ENCODE data around the gene STK32B. TPM values are rescaled to one million over a fixed set of nuclear protein-coding genes. Genes with fewer than 3 reads are reported as not detected.

The STK32B gene
- total RNA-seq, 1 experiment from 2014 or later = not detected

GRCh38 chr4:5452156-5452555, 400.9 kb downstream of the STK32B start:
- CTCF ChIA-PET = no interaction called here
- no TSS peak for BruUV-seq (replicated peaks)

GRCh38 chr4:5455003-5455585, 403.8 kb downstream of the STK32B start:
- CTCF ChIA-PET = no interaction called here
- intact Hi-C loops (cut with micrococcal nuclease; ENCODE audit: unreplicated experiment) = no loop called here
- H3K36me3 Mint-ChIP-seq (ENCODE audit: insufficient read depth, unreplicated experiment) = no peaks in the 10 kb centered on the region
- peaks cover 13% of the 10 kb centered on the region for H3K9me3 Mint-ChIP-seq (ENCODE audit: low read depth, unreplicated experiment)
- TF ChIP-seq CTCF (IDR thresholded peaks at IDR 0.05; ENCODE audit: unreplicated experiment) = no peak
- no TSS peak for BruUV-seq (replicated peaks)
- DNase-seq = no peak
- no peaks in the 10 kb centered on the region for H3K4me1 Mint-ChIP-seq (ENCODE audit: low read depth, unreplicated experiment)
- H3K4me3 Mint-ChIP-seq (ENCODE audit: low read depth, unreplicated experiment) = no peak overlapping the region
- H3K27ac Mint-ChIP-seq (ENCODE audit: unreplicated experiment) = no peak overlapping the region
- no peaks in the 10 kb centered on the region for H3K27me3 Mint-ChIP-seq (ENCODE audit: unreplicated experiment)

More at GRCh38 chr4:5452156-5452555, 400.9 kb downstream of the STK32B start:
- intact Hi-C loops (cut with micrococcal nuclease; ENCODE audit: unreplicated experiment) = no loop called here
- H3K4me1 Mint-ChIP-seq (ENCODE audit: low read depth, unreplicated experiment) = no peaks in the 10 kb centered on the region
- H3K27ac Mint-ChIP-seq (ENCODE audit: unreplicated experiment) = no peak overlapping the region
- no peaks in the 10 kb centered on the region for H3K36me3 Mint-ChIP-seq (ENCODE audit: insufficient read depth, unreplicated experiment)
- H3K9me3 Mint-ChIP-seq (ENCODE audit: low read depth, unreplicated experiment) = peaks cover 13% of the 10 kb centered on the region
- H3K4me3 Mint-ChIP-seq (ENCODE audit: low read depth, unreplicated experiment) = no peak overlapping the region
- H3K27me3 Mint-ChIP-seq (ENCODE audit: unreplicated experiment) = no peaks in the 10 kb centered on the region
- TF ChIP-seq CTCF (IDR thresholded peaks at IDR 0.05; ENCODE audit: unreplicated experiment) = no peak
- DNase-seq = no peak

- no peak for DNase-seq
- CTCF ChIA-PET = no interaction called here
- no TSS peak for BruUV-seq (replicated peaks)
- H3K36me3 Mint-ChIP-seq (ENCODE audit: insufficient read depth, unreplicated experiment) = no peaks in the 10 kb centered on the region
- intact Hi-C loops (cut with micrococcal nuclease; ENCODE audit: unreplicated experiment) = no loop called here
- H3K27me3 Mint-ChIP-seq (ENCODE audit: unreplicated experiment) = no peaks in the 10 kb centered on the region
- H3K9me3 Mint-ChIP-seq (ENCODE audit: low read depth, unreplicated experiment) = peaks cover 9% of the 10 kb centered on the region
- TF ChIP-seq CTCF (IDR thresholded peaks at IDR 0.05; ENCODE audit: unreplicated experiment) = no peak
- H3K27ac Mint-ChIP-seq (ENCODE audit: unreplicated experiment) = no peak overlapping the region
- no peaks in the 10 kb centered on the region for H3K4me1 Mint-ChIP-seq (ENCODE audit: low read depth, unreplicated experiment)
- H3K4me3 Mint-ChIP-seq (ENCODE audit: low read depth, unreplicated experiment) = no peak overlapping the region
Observed at GRCh38 chr4:5456296-5456845, 405.1 kb downstream of the STK32B start.

- no TSS peak for BruUV-seq (replicated peaks)
- CTCF ChIA-PET = no interaction called here
- H3K27me3 Mint-ChIP-seq (ENCODE audit: unreplicated experiment) = no peaks in the 10 kb centered on the region
- TF ChIP-seq CTCF (IDR thresholded peaks at IDR 0.05; ENCODE audit: unreplicated experiment) = no peak
- no peak overlapping the region for H3K27ac Mint-ChIP-seq (ENCODE audit: unreplicated experiment)
- no peak for DNase-seq
- no peak overlapping the region for H3K4me3 Mint-ChIP-seq (ENCODE audit: low read depth, unreplicated experiment)
- no peaks in the 10 kb centered on the region for H3K36me3 Mint-ChIP-seq (ENCODE audit: insufficient read depth, unreplicated experiment)
- no peaks in the 10 kb centered on the region for H3K4me1 Mint-ChIP-seq (ENCODE audit: low read depth, unreplicated experiment)
- intact Hi-C loops (cut with micrococcal nuclease; ENCODE audit: unreplicated experiment) = no loop called here
- H3K9me3 Mint-ChIP-seq (ENCODE audit: low read depth, unreplicated experiment) = peaks cover 7% of the 10 kb centered on the region
Observed at GRCh38 chr4:5458676-5459075, 407.4 kb downstream of the STK32B start.
